Kidney (tissue), 14 donors: Measurements from ENCODE around the gene RXRA. TPM values are rescaled to one million over a fixed set of nuclear protein-coding genes. Genes with fewer than 3 reads are reported as not detected.
A peak's percentile ranks its signal among the peaks of the same experiment; 100 is the strongest.

ENCODE experiments used
- DNase-seq, 5 donors: peaks; one replicate each; pipeline ENCODE4 v3.0.0-alpha.2; 2013 to 2020
- FAIRE-seq: peaks from 2 replicates; lab custom pipeline; 2012; peaks lifted over from hg19 to GRCh38; lab: Jason Lieb, UNC
- H3K27ac ChIP-seq, 2 donors: one replicate each; pipeline ENCODE4 v1.7.0; 2013; ENCODE audit warnings: low read depth in 2 of 2, low read length in 2 of 2, inconsistent platforms in 1 of 2
- H3K27me3 ChIP-seq: one replicate; pipeline ENCODE4 v1.7.1; 2013; ENCODE audit warnings: low read length, inconsistent platforms; ENCODE audit not compliant: control insufficient read depth, insufficient read depth
- H3K36me3 ChIP-seq, 3 donors: one replicate each; pipeline versions ENCODE4 v1.7.0 to v1.7.1; 2013; ENCODE audit warnings: low read length in 3 of 3, control low read depth in 1 of 3, inconsistent platforms in 1 of 3; ENCODE audit not compliant: insufficient read depth in 3 of 3, control insufficient read depth in 2 of 3
- H3K4me1 ChIP-seq, 3 donors: one replicate each; pipeline versions ENCODE4 v1.7.0 to v1.7.1; 2013; ENCODE audit warnings: low read length in 3 of 3, inconsistent platforms in 1 of 3, low read depth in 1 of 3; ENCODE audit not compliant: control insufficient read depth in 2 of 3, insufficient read depth in 2 of 3
- H3K4me3 ChIP-seq, 3 donors: one replicate each; pipeline versions ENCODE4 v1.7.0 to v1.8.1; 2013; ENCODE audit warnings: low read length in 3 of 3, control low read depth in 1 of 3, inconsistent platforms in 1 of 3
- H3K9ac ChIP-seq, 3 donors: one replicate each; pipeline versions ENCODE4 v1.7.0 to v1.7.1; 2013; ENCODE audit warnings: low read length in 3 of 3, control low read depth in 1 of 3, inconsistent platforms in 1 of 3
- H3K9me3 ChIP-seq, 3 donors: one replicate each; pipeline versions ENCODE4 v1.7.0 to v1.7.1; 2013; ENCODE audit warnings: low read length in 3 of 3, control low read depth in 1 of 3, inconsistent platforms in 1 of 3; ENCODE audit not compliant: control insufficient read depth in 2 of 3, insufficient read depth in 1 of 3
- CTCF ChIP-seq: IDR thresholded peaks from 3 replicates; pipeline ENCODE4 v1.5.1; 2012; ENCODE audit warnings: mild to moderate bottlenecking, moderate library complexity, borderline replicate concordance; ENCODE audit not compliant: insufficient read depth; ENCODE audit errors: extremely low read depth
- intact Hi-C: fragments of 100-400 bp; cut with DNase I; formaldehyde crosslinking; loops from one replicate; pipeline ENCODE4 v1.11.1; 2022
- polyA plus RNA-seq: library from polyadenylated mRNA; stranded (reverse); fragments of 350-450 nt; fragmentation: Illumina TruSeq; extraction: RNeasy Lipid Tissue Mini Kit (QIAGEN cat#74804); gene quantifications from one replicate; pipeline ENCODE4 v1.2.3, GENCODE V29; 2014; ENCODE audit warnings: low read depth, low replicate concordance; ENCODE audit not compliant: insufficient read depth
- total RNA-seq: library from RNA; stranded (reverse); fragmentation: NEBNext Ultra II Directional; extraction: Animal tissue kit (Norgen Biotek cat#: 25700); gene quantifications from one replicate; pipeline ENCODE4 v1.2.1, GENCODE V29; 2021
- donor health status: control.
- donor health status: control.
- donor health status: control.
- donor health status: control.
- donor health status: control.
- donor health status: DM: yes; HTN: yes; CAD: no.
- donor health status: Normal renal cell carcinoma (clear cell type).

The RXRA gene
- total and polyA plus RNA-seq, 2 donors from 2014 or later, result 24.0 to 49.5 TPM

GRCh38 chr9:134433101-134433500, 106.8 kb downstream of the RXRA start:
- FAIRE-seq (no peak), DNase-seq (no peak)
- intact Hi-C loops, result no loop called here
- no peak overlapping the region for H3K9ac ChIP-seq
- H3K27ac ChIP-seq, result no peak overlapping the region
- peaks cover 0 to 25% (median 0%) of the 10 kb centered on the region in 3 donors for H3K36me3 ChIP-seq
- TF ChIP-seq CTCF, result no peak
- H3K9me3 ChIP-seq, result no peaks in the 10 kb centered on the region
- H3K4me3 ChIP-seq, result no peak overlapping the region
- no peaks in the 10 kb centered on the region for H3K27me3 ChIP-seq
- peaks cover 8 to 38% (median 21%) of the 10 kb centered on the region in 3 donors for H3K4me1 ChIP-seq

GRCh38 chr9:134433909-134434882, 107.9 kb downstream of the RXRA start:
- peak in 2 of 5 donors; percentile 57 to 76 for DNase-seq
- Histone ChIP-seq H3K4me1 (peaks cover 8 to 39% (median 21%) of the 10 kb centered on the region in 3 donors), H3K27me3 (no peaks in the 10 kb centered on the region), H3K36me3 (peaks cover 0 to 21% (median 0%) of the 10 kb centered on the region in 3 donors), H3K9ac (peak overlapping the region in 1 of 3 donors; percentile 20), H3K9me3 (no peaks in the 10 kb centered on the region), H3K27ac (peak overlapping the region; percentile 77 to 87), H3K4me3 (no peak overlapping the region)
- TF ChIP-seq CTCF, result no peak
- no peak for FAIRE-seq
- intact Hi-C loops, result no loop called here

GRCh38 chr9:134434894-134435506, 108.7 kb downstream of the RXRA start:
- no peak overlapping the region for H3K9ac ChIP-seq
- TF ChIP-seq CTCF, result no peak

More at GRCh38 chr9:134434894-134435506, 108.7 kb downstream of the RXRA start:
- Histone ChIP-seq H3K27ac (peak overlapping the region; percentile 77 to 87), H3K4me1 (peaks cover 8 to 39% (median 21%) of the 10 kb centered on the region in 3 donors), H3K9me3 (no peaks in the 10 kb centered on the region), H3K27me3 (no peaks in the 10 kb centered on the region), H3K4me3 (no peak overlapping the region), H3K36me3 (peaks cover 0 to 17% (median 0%) of the 10 kb centered on the region in 3 donors)
- intact Hi-C loops, result no loop called here
- FAIRE-seq (peak; percentile 86), DNase-seq (peak; percentile 95 to 99 (median 97))
